AG08395 (cell line): Measurements from ENCODE around the gene MYO18A.
A peak's percentile ranks its signal among the peaks of the same experiment; 100 is the strongest.

Experiments used
- DNase-seq: peaks from one replicate; pipeline ENCODE4 v3.0.0; 2012; ENCODE audit warnings: mixed read lengths, low spot score

Gene MYO18A

DNA sequence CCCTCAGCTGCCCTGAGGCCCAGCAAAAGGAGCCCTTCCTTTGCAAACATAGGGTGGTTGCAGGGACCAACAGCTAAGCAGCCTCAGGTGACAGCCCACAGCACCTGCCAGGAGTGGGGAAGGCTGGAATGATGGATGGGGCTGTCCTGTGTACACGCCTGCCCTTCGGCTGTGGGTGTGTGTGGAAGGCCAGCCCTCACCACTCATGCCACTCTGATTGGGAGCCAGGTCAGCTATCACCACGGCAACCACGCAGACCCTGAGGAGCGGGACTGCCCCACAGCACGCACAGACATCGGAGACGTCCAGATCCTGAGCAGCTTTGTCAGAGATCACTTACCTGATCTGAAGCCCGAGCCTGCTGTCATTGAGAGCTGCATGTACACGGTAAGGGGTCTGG is 125.4 kb downstream of the MYO18A start:
- DNase-seq = no peak

DNA sequence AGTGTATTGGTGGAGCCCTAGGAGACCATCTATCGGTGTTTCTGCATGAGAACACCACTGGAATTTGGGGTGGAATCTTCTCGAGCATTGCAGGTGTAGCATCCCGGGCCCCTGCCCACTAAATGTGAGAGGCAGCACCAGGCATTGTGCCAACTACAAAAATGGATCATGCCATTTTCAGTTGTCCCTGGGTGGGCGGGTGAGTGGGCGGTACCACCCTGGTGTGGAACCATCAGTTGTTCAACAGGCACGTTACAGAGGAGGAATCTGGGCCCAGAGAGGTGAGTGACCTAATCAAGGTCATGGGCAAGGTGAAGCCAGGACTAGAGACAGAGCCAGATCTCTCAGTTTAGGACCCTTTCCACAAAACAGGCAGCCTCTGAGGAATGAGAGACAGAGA is 128.5 kb downstream of the MYO18A start:
- no peak for DNase-seq

DNA sequence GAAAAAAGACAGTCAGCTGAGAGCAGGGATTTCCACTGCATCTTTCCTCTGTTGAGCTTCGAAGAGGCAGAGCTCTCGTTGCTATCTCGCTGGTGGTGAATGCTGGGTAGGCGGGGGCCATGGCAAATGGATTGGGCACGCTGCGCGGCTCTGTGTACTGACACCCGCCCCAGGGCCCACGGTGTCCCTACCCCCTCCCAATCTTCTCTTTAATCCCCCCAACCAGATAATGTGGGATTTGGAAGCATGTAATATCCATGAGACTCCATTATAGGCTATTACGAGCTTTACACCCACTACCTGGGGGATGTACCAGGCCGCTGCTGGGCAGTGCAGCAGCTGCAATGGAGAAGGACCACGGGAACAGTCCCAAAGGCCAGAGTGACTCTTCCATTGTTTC is 129.0 kb downstream of the MYO18A start:
- no peak for DNase-seq

DNA sequence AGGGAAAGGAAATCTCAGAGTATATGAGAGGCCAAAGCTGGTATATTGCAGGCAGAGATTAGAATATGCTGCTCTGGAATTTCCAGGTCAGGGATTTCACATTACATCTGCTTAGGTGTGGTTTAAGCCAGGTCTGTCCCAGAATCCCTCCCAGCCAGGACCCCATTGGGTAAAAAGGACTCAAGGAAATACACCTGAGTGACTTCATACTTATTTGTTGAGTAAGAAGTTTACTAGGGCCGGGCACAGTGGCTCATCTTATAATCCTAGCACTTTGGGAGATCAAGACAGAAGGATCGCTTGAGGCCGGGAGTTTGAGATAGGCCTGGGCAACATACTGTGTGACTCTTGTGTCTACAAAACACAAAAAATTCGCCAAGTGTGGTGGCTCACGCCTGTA is 130.0 kb downstream of the MYO18A start:
- no peak for DNase-seq

DNA sequence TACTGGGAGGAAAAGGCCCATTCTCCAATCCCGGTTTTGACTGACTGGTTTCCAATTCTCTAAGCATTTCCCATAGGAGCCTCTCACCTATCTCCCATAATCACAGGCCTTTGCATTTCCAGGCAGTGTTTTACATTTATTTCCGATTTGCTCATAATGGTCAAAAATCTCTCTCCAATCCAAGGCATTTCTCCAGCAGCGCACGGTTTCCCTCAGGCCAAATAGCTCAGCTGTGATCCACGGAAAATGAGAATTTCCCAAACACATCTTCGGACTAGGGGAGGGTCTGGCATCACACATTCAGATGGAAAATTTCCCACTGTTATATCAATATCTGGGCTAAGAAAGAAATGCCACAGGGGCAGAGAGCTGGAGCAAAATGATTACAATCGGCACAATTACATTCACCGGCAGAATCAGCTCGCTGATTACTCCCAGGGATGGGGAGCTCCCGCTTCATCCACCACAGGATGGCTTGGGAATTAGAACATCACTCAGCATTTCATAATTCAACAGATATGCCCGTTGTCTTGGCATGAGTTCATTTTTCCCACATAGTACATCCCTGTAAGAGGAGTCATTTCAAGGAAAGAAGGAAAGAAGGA is 130.6 kb downstream of the MYO18A start:
- no peak for DNase-seq

DNA sequence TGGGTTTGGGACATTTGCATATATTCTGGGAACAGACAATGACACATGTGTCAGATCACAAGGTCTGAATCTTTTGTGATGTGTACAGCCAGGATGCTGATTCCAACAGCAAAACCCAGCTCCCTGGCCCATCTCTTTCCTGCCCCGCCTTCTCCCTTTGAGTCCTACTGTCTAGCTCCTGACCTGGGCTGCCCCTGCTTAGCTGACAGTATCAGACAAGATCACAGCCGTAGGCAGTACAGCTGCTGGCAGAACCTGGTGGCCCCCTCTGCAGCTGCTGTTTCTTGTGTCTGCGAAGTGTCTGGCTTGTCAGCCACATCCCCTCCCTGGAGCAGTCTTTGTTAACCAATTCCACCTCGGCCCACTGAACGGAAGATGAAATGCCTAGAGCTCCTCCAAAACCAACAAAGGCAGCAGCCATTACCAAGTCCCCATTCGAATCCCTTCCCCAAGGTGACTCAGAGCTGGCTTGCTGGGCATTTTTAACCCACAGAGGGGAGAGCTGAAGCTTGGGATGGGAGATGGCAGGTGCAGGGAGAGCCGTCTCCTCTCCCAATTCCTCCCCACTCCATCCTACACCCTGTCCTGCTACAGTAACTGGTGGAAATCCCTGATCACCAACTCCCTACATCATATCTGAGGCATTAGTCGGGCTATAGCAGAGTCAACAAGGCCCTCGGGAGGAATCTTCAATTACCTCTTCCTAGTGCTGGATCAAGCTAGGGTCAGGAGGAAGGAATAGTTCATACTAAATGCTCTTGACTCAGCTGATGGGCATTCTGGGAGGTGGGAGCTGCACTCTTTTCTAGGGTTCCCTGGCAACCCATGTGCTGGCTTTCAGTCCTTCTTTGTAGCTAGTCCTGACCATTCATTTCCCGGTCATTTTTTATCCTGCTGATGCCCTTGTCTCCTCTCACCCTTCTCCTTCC is 131.5 kb downstream of the MYO18A start:
- DNase-seq = no peak

DNA sequence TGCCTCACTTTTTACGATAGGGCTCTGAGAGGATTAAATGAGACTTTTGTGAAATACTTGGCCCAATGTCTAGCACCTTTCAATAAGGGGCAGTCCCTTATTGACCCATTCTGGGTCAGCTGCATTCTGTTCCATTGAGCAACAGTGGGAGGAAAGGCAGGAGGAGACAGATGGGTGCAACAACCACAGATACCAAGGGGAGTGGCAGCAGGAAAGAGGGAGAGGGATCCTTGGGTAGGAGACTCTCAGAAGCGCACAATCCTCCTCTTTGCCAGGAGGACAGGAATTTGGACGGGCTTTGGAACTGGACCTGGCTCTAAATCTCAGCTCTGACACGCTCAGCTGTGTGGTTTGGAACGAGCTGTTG is 133.7 kb downstream of the MYO18A start:
- no peak for DNase-seq

DNA sequence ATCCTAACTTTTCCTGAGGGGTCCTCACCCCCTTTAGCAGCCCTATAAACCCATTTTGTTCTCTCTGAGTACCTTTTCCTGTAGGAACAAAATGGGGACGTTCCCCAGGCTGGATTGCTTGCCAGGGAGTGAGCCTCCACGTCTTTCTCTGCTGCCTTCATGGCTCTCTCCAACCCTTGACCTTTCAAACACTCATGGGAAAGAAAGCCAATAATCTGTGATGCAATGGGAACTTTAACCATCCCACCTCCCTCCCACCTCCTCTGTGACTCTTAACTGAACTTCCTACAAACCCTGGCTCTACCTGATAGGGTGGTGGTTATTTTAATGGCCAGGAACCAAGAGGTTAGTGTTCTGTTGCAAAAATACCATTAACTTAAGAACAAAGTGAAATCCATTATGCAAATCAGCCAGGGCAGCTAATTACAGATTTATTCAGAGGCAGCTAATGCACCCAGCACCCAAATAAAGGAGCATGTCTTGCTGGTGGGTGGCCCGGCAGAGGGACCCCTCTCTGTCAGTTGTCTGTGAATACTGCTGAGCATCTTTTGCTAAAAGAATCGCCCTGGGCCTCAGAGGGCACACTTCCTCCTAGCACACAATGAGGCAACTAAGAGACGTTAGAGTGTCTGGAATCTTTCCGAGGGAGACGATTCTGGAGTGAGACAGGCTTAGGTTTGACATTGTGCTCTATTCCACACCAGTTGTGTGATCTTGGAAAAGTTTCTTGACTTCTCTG is 134.3 kb downstream of the MYO18A start:
- no peak for DNase-seq

DNA sequence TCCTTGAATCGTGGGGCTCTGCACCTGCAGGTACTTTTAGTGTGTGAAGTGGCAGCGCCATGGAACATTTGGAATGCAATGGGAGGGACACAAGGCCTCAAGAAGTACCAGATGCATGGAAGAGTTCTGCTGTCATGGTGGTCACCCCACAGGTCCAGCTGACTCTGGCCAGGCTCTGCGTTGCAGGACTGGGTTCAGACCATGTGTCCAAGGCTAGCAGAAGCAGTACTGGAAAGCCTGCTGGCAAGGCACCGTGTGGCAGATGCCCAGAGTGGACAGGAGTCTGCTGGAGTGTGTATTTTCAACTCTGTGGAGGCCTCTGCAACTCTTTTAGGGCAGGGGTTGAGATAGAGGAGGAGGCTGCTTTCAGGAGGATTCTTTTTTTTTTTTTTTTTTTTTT is 135.2 kb downstream of the MYO18A start:
- no peak for DNase-seq

DNA sequence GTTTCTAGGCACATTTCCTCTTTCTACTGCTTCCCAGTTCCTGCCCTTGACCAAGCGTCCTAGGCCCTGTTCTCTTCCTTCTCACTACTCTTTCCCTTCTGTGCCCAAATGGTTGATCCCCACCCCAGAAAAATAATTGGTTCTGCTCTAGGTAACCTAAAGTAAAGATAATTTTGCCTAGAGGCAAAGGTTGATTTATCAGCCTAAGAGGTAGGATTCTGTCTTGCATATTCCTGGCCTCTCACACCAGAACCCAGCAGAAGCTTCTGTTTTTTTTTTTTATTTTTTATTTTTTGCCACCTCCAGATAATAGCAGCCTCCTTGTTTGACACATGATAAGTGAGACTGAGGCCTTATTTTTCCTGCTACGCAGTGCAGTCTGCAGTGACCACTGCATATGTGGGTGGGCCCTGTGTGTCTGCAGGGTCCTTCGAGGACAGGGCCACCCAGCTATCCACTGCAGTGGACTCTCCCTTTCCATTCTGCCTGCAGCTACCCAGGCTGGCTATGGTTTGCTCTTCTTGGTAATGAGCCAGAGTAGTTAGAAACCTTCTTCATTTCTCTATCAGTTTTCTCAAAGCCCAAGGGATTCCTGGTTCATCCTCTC is 136.6 kb downstream of the MYO18A start:
- no peak for DNase-seq

DNA sequence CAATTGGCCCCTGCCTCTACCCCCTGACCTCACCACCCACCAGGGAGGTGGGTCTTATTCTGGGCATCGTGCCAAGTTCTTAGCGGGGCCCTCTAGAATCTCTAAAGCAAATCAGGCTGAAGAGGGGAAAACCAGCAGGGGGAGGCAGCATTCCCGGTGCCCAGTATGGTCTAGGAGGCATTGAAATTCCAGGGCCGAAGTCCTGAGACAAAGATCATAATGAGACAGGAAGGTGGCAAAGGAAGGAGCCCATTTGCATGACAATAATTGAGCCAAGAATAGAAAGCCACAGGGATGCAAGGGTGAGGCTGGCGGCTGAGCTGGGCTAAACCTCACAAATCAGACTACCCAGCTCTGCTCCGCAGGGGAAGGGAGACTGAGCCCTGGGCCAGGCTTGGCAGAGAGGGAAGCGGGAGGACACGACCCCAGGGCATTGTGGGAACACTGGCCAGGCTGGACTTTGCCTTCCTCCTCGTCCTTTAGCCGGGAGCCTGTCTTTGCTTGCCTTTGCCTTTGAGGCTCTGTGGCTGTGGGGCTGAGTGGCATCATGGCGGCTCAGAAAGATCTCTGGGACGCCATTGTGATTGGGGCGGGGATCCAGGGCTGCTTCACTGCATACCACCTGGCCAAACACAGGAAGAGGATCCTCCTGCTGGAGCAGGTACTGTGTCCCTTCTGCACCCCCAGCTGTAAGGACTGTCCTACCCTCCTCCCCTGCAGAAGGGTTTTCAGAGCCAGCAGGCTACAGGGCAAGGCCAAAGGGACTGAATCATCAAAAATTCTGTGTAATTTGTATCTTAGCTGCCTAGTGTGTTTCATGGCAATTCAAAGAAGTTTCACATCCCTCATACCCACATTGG is 137.3 kb downstream of the MYO18A start, which contains the start of gene PIPOX:
TSS of gene PIPOX (plus strand) at position 463 of the 860 bp plus-strand sequence. CDS start at position 548, 85 bp downstream.
- no peak for DNase-seq

DNA sequence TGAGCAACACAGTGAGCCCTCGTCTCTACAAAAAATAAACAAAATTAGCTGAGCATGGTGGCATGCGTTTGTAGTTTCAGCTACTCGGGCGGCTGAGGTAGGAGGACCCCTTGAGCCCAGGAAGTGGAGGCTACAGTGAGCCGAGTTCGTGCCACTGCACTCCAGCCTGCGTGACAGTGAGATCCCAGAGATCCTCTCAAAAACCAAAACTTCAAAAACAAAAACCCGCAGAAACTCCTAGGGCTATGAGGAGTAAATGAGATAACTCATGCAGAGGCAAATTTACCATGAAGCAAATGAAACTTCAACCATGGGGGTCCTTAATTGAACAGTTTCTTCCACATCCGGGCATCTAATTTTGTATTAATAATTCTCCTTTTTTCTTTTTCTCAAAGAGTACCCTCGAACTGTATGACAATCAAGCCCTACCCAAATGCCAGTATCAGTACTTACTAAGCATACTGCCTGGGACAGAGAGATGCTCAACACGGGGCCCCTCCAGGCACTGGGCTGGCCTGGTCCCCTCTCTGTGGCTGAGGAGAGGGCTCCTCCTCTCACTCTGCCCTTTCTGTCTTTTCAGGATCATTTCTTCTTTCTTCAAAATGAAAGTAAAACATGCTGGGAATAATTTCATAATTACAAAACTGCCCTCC is 138.0 kb downstream of the MYO18A start:
- no peak for DNase-seq

DNA sequence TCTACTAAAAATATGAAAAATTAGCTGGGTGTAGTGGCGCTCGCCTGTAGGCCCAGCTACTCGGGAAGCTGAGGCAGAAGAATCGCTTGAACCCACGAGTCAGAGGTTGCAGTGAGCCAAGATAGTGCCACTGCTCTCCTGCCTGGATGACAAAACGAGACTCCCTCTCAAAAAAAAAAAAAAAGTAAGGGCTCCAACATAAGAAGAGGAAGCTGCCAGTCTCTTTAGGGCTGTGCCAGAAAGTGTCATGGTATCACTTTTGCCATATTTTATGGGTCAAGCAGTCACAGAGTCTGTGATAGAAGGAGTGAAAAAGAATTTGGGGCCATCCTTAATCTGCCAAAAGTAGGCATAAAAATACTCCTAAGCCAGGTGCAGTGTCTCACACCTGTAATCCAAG is 138.6 kb downstream of the MYO18A start:
- DNase-seq = no peak

DNA sequence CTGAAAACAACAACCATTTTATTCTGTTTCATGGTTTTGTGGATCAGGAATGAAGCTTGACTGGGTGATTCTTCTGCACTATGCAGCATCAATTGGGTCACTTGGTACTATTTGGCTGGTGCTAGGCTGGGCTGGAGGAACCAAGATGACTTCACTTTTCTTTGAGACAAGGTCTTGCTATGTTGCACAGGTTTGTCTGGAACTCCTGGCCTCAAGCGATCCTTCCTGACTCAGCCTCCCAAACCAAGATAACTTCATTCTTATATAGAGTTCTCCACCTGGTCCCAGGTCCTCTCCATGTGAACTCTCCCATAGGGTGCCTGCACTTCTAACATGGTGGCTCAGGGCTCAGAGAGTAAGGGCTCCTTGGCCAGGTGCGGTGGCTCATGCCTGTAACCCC is 139.1 kb downstream of the MYO18A start:
- no peak for DNase-seq

DNA sequence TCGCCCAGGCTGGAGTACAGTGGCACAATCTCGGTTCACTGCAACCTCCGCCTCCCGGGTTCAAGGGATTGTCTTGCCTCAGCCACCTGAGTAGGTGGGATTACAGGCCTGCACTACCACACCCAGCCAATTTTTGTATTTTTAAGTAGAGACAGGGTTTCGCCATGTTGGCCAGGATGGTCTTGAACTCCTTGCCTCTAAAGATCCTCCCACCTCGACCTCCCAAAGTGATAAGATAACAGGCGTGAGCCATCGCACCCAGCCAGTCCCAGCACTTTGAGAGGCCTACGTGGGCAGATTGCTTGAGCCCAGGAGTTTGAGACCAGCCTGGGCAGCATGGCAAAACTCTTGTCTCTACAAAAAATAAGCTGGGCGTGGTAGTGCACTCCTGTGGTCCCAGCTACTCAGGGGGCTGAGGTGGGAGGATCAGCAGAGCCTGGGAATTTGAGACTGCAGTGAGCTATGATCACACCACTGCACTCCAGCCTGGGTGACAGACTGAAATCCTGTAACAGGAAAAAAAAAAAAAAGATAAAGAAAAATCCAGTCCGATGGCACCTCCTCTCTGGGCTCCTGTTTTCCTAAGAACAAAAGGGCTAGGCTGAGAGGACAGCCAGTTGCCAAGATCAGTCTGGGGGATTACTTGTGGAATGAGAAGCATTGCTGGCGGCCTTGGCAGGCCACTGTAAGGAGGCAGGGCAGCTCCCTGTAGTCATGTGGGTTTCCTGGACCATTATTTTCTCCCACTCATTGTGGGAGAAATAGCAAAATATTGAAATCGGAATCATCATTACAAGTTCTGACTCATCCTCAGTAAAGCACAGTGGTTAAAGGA is 140.2 kb downstream of the MYO18A start:
- DNase-seq = peak; percentile 65

DNA sequence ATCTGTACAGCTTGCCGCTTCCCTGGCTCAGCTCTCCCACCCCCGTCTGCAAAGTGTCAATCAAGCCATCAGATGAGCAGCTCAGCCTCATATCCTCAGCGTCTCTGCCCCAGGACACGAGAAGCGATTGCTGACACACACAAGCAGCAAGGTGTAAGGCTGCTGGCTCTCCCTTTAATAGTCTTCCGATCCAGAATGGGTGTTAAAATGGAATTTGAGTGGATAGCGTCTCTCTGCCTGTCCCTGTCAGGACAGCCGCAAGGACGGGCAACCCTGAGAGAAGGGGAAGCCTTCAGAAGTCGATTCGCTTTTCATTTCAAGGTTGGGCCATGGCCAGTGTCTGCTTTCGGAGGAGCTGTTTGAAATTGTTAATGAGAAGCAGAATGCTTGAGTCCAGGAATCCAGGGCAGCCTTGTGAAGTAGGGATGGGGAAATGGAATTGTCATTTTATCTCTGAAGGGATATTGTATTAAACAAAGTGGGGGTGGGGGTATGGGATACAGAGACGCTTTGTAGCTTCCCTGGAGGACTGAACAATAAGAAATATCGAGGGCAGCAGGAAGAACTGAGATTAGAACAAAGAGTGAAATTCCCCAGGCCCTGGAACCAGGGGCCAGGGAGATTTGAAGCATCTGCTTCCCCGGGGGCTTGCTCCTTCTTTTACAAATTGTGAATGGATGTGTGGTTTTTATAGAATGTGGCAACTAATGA is 142.0 kb downstream of the MYO18A start:
- no peak for DNase-seq

DNA sequence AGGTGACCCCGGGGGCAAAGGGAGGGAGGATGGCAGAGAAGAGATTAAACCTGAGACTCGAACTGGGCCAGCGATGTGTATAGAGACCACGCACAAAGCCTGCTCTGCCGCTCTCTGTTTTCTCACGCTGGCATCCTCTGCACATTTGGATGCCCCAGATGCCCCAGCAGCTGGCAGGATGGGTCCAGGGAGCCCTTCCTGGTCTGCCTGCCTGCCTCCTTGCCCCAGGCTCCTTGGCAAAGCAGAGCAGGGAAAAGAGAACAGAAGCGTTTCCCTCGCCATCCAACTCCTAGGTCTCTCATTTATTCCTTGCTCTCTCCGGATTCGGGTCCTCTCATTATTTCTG is 142.5 kb downstream of the MYO18A start:
- no peak for DNase-seq

DNA sequence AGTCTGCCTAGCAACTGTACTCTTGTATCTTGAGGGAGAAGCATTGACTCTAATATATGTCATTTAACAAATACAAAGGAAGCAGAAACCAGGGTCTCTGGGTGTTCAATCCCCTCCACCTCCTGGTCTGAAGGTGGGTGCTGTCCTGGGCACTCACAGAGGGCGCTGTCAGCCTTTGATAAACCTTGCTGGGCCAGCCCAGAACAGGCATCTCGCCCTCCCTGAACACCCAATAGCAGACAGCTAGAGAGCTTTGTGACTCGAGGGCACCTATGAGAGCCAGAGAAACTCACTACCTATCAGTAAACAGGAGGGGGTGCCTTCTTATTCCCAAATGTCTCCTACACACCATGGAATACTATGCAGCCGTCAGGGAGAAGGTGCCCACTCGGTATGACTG is 143.6 kb downstream of the MYO18A start:
- no peak for DNase-seq

DNA sequence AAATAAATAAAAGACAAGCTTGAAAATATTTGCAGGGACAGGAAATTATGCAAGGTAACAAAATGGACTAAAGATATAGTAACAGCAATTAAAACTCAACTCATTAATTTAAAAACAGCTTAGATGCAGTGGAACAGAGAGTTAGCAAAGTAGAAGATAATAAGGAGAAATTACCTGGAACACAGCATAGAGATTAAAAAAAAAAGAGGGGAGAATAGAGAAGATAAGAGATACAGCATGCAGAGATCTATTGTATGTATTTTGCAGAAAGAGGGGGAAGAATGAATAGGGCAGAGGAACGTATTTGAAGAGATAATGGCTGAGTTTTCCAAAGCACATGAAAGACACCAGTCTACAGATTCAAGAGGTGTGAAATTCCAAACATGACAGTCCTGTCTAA is 145.7 kb downstream of the MYO18A start:
- no peak for DNase-seq

DNA sequence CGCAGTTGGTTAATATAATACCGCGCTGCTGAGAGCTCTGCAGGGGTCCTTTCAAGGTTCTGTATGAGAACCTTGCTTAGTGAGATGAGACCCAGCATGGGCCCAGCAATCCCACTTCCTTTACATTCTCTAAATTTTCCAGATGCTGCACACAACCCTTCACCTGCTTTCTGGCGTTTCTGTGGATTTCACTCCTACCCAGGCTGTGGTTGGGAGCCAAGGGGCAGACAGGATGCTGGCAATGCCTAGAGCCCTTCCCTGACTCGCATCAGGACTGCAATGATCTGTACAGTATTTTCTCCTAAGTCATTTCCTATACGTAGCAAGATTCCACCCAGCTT is 147.4 kb downstream of the MYO18A start:
- no peak for DNase-seq
